GM18870 (cell line): ENCODE results near the gene CDS2.

Experiments
- ATAC-seq: cut with Tn5 transposase; IDR thresholded peaks from one replicate; pipeline ENCODE4 v1.9.1; 2021; ENCODE audit warnings: moderate library complexity; ENCODE audit not compliant: unreplicated experiment

Gene CDS2

GRCh38 chr20:5178046-5178445 is 51.2 kb downstream of the CDS2 start:
- no peak for ATAC-seq

- no peak for ATAC-seq
Measured at GRCh38 chr20:5180421-5180820, 53.6 kb downstream of the CDS2 start.

- no peak for ATAC-seq
Measured at GRCh38 chr20:5180933-5181332, 54.1 kb downstream of the CDS2 start.

- no peak for ATAC-seq
Measured at GRCh38 chr20:5181492-5181891, 54.7 kb downstream of the CDS2 start.

- ATAC-seq: no peak
Measured at GRCh38 chr20:5181958-5182357, 55.1 kb downstream of the CDS2 start.

GRCh38 chr20:5182615-5183254 is 55.9 kb downstream of the CDS2 start:
- ATAC-seq: no peak

- ATAC-seq: no peak
Measured at GRCh38 chr20:5183731-5184474, 57.1 kb downstream of the CDS2 start.

- no peak for ATAC-seq
Measured at GRCh38 chr20:5184684-5185083, 57.9 kb downstream of the CDS2 start.

GRCh38 chr20:5187122-5187521 is 60.3 kb downstream of the CDS2 start:
- no peak for ATAC-seq

GRCh38 chr20:5188736-5189135 is 61.9 kb downstream of the CDS2 start:
- ATAC-seq: no peak

- ATAC-seq: no peak
Measured at GRCh38 chr20:5189917-5190316, 63.1 kb downstream of the CDS2 start.

GRCh38 chr20:5190444-5190843 is 63.6 kb downstream of the CDS2 start:
- ATAC-seq: no peak

GRCh38 chr20:5191829-5192569 is 65.2 kb downstream of the CDS2 start:
- ATAC-seq: no peak

GRCh38 chr20:5192570-5193431 is 66.0 kb downstream of the CDS2 start:
- no peak for ATAC-seq

GRCh38 chr20:5195655-5196054 is 68.8 kb downstream of the CDS2 start:
- ATAC-seq: no peak

GRCh38 chr20:5196149-5196548 is 69.3 kb downstream of the CDS2 start:
- ATAC-seq: no peak

GRCh38 chr20:5197270-5197827 is 70.5 kb downstream of the CDS2 start:
- no peak for ATAC-seq

- no peak for ATAC-seq
Measured at GRCh38 chr20:5197847-5198650, 71.2 kb downstream of the CDS2 start.

- no peak for ATAC-seq
Measured at GRCh38 chr20:5198651-5198924, 71.8 kb downstream of the CDS2 start.

- no peak for ATAC-seq
Measured at GRCh38 chr20:5203380-5203779, 76.6 kb downstream of the CDS2 start.
